ENCODE results near the gene SFT2D3. TPM values are rescaled to one million over a fixed set of nuclear protein-coding genes. Genes with fewer than 3 reads are reported as not detected.

SFT2D3 gene
- total and polyA plus RNA-seq, 2 of the 8 experiments (the other 6 are each of a cell fraction or from before 2014, with no cell fraction given), result 7.3 to 10.3 TPM

GRCh38 chr2:127652786-127653357, 48.4 kb upstream of the SFT2D3 start:
- Histone ChIP-seq H3K18ac (ENCODE audit: extremely low read depth, low read length) (no peak overlapping the region), H3K4me2 (ENCODE audit: insufficient read depth in 1 of 2, low read depth in 2 of 2, low read length in 2 of 2) (no peak overlapping the region), H3K27ac (ENCODE audit: low read depth, low read length) (no peak overlapping the region), H4K5ac (ENCODE audit: insufficient read length, low read depth, low read length) (no peak overlapping the region), H4K8ac (ENCODE audit: extremely low read depth, insufficient read depth, low read length) (no peak overlapping the region), H3K36me3 (ENCODE audit: control insufficient read depth in 2 of 4, insufficient read depth in 4 of 4, low read length in 3 of 4) (no peaks in the 10 kb centered on the region), H2AFZ (ENCODE audit: low read length) (no peak overlapping the region), H3K9ac (replicated peaks in 1 of 4; ENCODE audit: extremely low read depth in 1 of 4, low read depth in 3 of 4, low read length in 3 of 4) (no peak overlapping the region), H3K14ac (ENCODE audit: insufficient read length) (no peak overlapping the region), H3K4ac (replicated peaks; ENCODE audit: insufficient read length, low read depth, low read length) (no peak overlapping the region), H2BK5ac (ENCODE audit: low read depth, low read length) (no peak overlapping the region), H2BK120ac (replicated peaks; ENCODE audit: low read depth, low read length) (no peak overlapping the region), H2AK5ac (ENCODE audit: low read depth, low read length) (no peak overlapping the region), H2BK12ac (ENCODE audit: low read depth, low read length) (no peak overlapping the region), H4K20me1 (replicated peaks in 1 of 2; ENCODE audit: control insufficient read depth in 1 of 2, insufficient read depth in 2 of 2, low read length in 2 of 2) (peaks cover 0 to 1% of the 10 kb centered on the region in 2 experiments), H3K4me3 (ENCODE audit: extremely low read depth in 1 of 4, insufficient read depth in 2 of 4, low read depth in 3 of 4, low read length in 4 of 4) (no peak overlapping the region), H3K27me3 (replicated peaks in 1 of 4; ENCODE audit: control insufficient read depth in 3 of 4, extremely low read depth in 1 of 4, insufficient read depth in 3 of 4, low read length in 3 of 4) (peaks cover 0 to 2% (median 0%) of the 10 kb centered on the region in 4 experiments; a peak in 1 of 7 replicates), H3K9me3 (ENCODE audit: insufficient read depth in 2 of 2, low read depth in 1 of 2, low read length in 1 of 2) (no peaks in the 10 kb centered on the region), H3K4me1 (replicated peaks in 1 of 4; ENCODE audit: control insufficient read depth in 3 of 4, insufficient read depth in 4 of 4, low read length in 3 of 4) (peaks cover 0 to under 1% (median 0%) of the 10 kb centered on the region in 4 experiments; a peak in 2 of 7 replicates), H2BK20ac (ENCODE audit: low read length) (no peak overlapping the region), H3K23ac (ENCODE audit: insufficient read length) (no peak overlapping the region), H3K56ac (replicated peaks; ENCODE audit: insufficient read length, low read depth, low read length) (no peak overlapping the region), H3K23me2 (ENCODE audit: low read depth, low read length) (no peaks in the 10 kb centered on the region), H2BK15ac (ENCODE audit: low read length) (no peak overlapping the region), H3K79me2 (ENCODE audit: control insufficient read depth in 1 of 2, insufficient read depth in 2 of 2, low read length in 2 of 2) (no peaks in the 10 kb centered on the region), H4K91ac (replicated peaks; ENCODE audit: insufficient read length, low read length) (no peak overlapping the region), H3K79me1 (ENCODE audit: low read depth, low read length) (0 out of 2 replicates have a peak, but pooled peaks cover 3% of the 10 kb centered on the region)
- no peak for FAIRE-seq
- ChIA-PET CTCF (ENCODE audit: partially characterized antibody) (interaction anchor here (0.6 to 13.7 kb wide), 9 partner anchors 13 to 96 kb away, joined by 3 to 160 read pairs (median 5); partner anchors contain the start of gene LIMS2), POLR2A (ENCODE audit: partially characterized antibody) (interaction anchor here (0.9 to 1.0 kb wide), 2 partner anchors 126 to 212 kb away, joined by 3 to 4 read pairs; partner anchors contain the start of gene IWS1)
- no peak for TF ChIP-seq JUN (IDR thresholded peaks at IDR 0.05; ENCODE audit: low read depth, low read length)
- no peak for TF ChIP-seq ZNF274 (IDR thresholded peaks at IDR 0.05; ENCODE audit: borderline replicate concordance, extremely low read depth, low read length)
- TF ChIP-seq TAF7 (optimal IDR thresholded peaks at IDR 0.05; ENCODE audit: borderline replicate concordance, low read depth, low read length), result no peak
- 78% methylated on average over 24 of the region's 25 CpGs; no CpG with 5 or more reads in 1 of the 2 experiments for WGBS, 2 experiments (ENCODE audit: extremely low coverage in 1 of 2, insufficient coverage in 1 of 2, insufficient read length in 1 of 2, insufficient replicate concordance in 2 of 2, low coverage in 1 of 2, low lambda C conversion rate in 2 of 2, missing lambda C conversion rate in 1 of 2)
- DNase-seq (ENCODE audit: low read depth in 1 of 2, low spot score in 2 of 2), result no peak

Data from H1 (cell line).